HTR-8/SVneo (cell line): ENCODE data around the gene ADAMTSL2.

ENCODE experiments used
- DNase-seq: peaks from one replicate; pipeline ENCODE4 v3.0.0; 2011; ENCODE audit warnings: low spot score, mixed read lengths; ENCODE audit not compliant: insufficient read length
- FAIRE-seq: peaks from 2 replicates; lab custom pipeline; 2011; peaks lifted over from hg19 to GRCh38; lab: Jason Lieb, UNC

The ADAMTSL2 gene

DNA sequence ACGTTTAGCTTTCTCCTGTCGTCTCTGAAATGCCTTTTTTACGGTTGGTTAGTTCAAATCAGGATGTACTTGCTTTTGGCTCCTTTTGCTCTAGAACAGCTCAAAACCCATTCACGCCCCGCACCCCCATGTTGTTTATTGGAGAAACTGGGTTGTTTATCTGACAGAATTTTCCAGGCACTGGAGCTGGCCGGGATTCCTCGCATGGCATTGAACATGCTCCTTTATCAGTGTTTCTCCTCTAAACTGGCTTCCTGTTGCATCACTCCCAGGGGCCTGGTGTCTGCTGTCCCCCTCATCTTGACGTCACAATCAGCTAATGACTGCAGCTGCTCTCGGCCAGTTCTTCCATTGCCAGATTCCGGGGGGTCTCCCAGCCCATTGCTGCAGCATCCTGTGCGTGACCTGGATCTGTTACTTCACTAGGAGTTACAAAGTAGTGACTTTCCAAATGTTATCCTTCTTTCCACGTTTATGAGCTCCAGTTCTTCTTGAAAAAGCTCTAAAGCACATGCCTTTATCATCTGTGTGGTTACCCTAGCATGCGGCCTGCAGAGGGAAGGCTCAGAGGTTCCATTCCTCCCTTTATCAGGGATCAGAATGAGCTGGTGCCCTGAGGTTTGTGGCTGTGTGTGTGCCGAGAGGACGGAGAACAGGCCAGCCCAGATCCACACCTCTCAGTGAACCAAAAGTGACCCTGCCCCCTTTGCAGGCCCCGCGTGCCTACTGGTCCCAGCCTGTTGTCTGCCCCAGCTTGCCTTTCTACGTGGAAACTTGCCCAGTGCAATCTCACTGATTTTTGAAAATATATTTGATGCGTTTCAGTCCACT is 47.2 kb downstream of the ADAMTSL2 start:
- no peak for FAIRE-seq
- no peak for DNase-seq

DNA sequence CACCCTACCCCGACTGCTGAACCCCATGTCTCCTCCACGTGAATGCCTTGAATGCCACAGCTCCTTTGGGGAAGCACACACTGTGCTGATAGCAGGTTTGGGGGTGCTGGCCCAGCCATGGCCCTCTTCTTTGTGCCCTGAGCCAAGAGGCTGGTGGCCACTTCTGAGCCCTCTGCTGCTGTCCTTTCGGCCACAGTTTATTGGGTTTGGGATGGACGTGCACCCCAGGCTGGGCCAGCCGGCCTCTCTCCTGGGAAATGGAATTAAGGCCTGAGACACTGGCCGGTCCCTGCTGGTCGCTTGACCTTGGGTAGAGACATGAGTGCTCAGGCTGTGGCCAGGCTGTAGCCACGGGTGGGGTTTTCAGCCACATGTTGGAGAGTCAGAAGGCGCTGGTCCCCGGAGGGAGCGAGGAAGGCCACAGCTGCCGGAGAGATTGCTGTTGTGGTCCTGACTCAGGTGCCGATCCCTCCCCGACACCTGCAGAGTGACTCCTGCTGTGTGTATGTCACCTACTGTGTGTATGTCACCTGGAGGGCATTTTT is 48.1 kb downstream of the ADAMTSL2 start:
- DNase-seq: no peak
- FAIRE-seq: no peak

DNA sequence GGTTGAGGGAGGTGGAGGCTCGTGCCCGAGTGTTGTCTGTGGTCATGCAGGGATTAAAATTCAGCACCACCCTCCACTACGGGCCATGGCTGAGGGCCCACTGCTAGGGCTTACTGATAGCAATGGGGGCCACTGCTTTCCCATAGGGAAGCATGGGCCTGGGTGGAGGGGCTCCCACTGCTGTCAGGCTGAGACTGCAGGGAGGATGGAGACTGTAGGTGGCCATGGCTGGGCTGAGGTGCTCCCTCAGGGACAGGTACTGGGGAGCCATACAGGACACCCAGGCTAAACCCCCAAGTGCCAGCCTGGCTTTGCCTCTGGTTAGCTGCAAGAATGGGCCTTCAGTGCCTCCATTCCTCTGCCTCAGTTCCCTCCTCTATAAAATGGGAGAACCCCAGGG is 48.6 kb downstream of the ADAMTSL2 start:
- no peak for DNase-seq
- FAIRE-seq: no peak

DNA sequence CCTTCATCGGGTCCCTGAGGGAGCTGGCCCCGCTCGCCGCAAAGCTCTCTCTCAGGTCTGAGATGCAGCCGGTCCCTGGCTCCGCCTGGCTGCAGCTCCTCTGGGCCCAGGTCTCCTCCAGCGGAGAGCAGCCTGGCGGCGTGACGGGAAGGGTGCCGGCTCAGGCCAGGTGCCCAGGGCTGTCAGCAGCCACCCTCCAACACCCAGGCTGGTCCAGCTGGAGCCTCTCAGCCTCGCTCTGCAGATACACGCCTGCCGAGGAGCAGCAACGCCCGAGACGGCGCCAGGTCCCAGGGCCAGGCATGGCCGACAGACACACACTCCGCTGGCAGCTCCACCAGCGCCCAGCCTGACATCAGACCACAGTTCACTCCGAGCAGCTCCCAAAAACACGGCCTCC is 49.1 kb downstream of the ADAMTSL2 start:
- FAIRE-seq (no peak), DNase-seq (no peak)

DNA sequence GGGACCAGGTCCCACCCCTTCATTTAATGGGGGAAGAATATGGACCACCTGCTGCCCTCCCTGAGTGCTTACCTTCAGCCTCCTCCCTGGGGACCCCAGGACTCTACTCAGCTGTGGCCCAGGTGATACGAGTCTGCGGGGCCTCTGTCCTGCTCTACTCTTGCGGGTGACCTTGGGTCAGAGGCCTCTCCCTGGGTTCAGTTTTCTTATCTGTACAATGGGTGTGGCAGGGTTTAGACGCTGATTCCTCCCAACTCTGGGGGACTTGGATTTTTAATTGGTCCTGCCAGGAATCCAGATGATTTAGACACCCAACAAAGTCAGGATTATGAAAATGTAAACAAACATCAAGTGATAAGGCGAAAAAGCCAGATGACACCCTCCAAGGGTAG is 49.7 kb downstream of the ADAMTSL2 start:
- DNase-seq (no peak), FAIRE-seq (no peak)

DNA sequence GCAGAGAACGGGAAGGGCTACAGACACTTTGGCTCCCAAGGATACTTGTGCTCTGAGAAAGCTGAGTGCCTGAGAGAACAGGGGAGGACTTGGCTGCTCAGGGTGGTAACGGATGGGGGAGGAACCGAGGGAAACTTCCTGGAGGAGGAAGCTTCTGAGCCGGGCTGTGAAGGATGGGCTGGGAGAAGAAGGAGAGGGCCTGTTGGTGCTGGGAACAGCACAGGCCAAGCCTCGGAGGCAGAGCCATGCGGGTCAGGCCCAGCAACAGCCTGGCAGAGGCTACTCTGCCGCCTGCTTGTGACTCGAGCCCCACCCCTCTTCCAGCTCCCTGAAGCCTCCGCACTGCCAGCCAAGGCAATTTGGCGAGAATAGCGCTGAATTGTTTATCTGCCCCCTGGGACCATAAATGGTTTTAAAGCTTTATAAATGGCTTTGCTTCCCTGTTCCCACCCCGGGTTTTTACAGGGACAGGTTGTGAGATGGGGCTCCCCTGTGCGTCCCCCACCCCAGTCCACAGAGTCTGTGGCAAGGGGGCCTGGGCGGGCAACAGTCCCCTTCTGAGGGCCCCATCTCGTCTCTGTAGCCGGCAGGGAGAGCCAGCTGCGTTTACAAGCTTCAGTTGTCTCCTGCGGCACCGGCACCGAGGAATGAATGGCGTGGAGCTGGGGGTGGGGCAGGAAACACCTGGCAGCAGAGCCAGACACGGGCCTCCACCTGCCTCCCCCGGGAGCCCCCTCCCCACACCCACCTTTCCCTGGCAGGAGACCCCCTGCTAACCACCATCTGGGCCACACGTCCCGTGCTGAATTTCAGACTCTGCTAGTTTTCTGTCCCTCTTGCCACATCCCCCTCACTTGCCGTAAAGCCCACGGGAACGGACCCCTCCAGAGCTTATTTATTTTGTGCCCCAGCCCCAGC is 50.3 kb downstream of the ADAMTSL2 start:
- FAIRE-seq: no peak
- no peak for DNase-seq

DNA sequence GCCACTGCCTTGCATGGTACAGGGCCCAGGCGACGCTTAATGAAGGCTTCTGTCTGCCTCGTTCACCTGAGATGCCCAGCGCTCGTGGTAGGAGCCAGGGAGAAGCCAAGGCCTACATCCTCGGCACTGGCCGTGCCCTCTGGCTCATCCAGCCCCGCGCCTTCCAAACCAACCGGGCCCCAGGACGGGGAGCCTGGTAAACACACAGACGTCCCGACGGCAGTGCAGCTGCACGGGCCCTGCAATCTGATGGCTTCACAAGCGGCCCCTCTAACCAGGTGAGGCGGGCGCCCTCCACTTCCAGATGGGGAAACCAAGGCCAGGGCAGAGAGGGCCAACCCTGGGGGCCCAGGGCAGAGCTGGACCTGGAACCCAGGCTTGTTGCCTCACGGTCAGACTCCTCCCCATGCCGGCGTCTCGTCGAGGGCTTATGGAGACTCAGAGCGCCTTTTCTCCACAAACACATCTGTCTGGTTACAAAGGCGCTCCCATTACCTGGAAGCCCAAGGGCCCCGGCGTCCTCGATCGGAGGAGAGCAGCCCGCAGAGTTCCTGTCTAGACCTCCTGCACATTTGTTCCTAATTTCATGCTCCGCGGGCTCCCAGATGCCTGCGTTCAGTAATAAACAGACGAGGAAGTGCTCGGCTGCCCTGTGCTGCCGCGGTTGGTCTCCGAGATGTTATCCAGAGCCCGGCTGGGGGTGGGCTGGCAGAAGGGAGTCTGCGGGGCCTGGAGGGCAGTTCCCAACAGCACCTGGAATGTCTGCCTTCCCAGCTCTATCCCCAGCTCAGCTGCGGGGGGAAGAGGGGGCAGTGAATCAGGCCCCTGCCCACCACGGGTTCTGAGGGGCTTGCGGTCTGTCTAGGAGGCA is 51.2 kb downstream of the ADAMTSL2 start:
- no peak for FAIRE-seq

DNA sequence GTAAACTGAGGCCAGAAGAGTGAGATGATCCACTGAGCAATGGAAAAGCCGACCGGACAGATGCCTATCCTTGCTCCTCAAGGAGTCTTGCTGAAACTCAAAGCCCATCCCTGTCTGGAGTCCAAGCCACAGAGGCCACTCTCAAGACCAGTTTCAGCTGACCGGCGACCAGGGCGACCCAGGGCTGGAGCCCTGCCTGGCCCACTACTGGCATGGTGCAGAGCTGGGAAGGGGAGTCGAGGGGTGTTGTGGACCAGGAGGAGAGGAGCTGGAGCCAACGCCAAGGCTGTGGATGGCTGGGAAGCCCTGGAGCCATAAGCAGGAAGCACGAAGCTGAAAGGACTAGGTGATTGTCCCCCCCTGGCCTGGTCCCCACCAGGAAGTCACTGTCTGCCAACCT is 52.5 kb downstream of the ADAMTSL2 start:
- DNase-seq: no peak
- no peak for FAIRE-seq

More for the DNA sequence above, 51.2 kb downstream of the ADAMTSL2 start:
- DNase-seq: no peak

DNA sequence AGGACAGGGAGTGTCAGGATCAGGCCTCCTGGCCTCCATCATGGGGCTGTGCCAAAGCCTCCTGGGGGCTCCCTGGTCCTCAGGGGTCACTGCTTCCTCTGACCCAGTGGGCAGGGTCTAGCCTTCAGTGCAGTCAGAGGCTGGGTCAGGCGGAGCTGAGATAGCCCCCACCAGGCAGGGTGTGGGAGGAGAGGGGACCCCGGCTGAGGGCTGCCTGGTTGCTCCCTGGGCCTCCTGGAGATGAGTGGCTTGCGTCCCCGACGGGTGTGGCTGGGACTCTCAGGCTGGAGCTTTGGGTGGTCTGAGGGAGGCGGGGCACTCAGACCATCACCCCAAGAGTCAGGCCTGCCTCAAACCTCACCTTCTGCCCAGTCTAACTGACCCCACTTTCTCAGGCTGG is 53.0 kb downstream of the ADAMTSL2 start:
- no peak for FAIRE-seq

DNA sequence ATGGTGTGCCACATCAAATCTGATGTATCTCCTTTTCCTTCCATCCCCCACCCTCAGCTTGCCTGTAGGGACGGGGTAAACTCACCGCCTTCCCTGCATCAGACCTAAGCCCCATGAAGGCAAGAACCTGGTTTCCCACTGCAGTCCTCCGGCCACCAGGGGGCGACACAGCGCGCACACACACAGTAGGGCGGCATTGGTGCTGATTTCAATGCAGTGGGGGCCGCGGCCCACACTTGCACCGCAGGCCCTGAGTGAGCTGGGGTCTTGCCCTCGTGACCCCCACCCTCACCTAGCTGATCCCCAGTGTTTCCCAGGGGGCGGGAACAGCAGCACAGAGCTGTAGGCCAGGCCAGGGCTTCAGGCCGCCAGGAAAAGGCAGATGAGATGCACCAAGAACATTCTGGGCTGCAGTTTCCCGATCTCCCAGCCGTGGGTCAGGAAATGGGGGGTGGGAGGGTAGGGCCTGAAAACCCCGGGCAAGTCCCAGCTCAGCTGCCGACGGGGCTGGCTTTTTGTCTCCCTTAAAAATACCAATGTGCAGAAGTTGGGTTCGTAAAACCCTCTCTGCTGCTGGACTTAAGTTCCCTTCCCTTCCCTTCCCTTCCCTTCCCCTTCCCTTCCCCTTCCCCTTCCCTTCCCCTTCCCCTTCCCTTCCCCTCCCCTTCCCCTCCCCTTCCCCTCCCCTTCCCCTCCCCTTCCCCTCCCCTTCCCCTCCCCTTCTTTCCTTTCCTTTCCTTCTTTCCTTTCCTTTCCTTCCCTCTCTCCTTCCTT is 55.1 kb downstream of the ADAMTSL2 start:
- FAIRE-seq: no peak
- no peak for DNase-seq

More for the DNA sequence above, 53.0 kb downstream of the ADAMTSL2 start:
- no peak for DNase-seq

DNA sequence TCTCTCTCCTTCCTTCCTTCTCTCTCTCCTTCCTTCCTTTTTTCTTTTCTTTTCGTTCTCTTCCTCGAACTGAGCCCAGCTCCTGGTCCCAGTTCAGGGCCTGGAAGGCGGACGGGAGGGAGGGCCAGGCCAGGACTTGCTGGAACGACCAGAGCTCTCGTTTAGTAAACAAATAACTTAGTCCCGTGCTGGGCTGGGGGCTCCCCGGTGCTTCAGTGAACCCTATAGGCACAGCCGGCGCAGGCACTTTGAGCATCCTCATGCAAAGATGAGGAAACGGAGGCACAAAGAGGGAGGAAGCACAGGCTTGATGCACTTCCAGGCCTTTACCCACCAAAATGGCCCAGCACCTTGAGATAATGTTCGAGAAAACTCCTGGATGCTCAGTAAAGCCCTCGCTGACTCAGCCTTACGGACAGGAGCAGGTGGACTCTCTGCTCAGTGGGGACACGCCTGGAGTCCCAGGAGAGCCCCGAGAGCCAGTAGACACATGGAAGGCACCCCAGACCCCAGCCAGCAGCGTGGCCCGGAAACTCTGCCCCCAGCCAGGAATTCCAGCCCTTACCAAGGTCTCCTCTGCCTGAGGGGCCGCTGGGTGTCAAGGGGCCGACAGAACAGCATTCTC is 55.8 kb downstream of the ADAMTSL2 start:
- DNase-seq (no peak), FAIRE-seq (no peak)

DNA sequence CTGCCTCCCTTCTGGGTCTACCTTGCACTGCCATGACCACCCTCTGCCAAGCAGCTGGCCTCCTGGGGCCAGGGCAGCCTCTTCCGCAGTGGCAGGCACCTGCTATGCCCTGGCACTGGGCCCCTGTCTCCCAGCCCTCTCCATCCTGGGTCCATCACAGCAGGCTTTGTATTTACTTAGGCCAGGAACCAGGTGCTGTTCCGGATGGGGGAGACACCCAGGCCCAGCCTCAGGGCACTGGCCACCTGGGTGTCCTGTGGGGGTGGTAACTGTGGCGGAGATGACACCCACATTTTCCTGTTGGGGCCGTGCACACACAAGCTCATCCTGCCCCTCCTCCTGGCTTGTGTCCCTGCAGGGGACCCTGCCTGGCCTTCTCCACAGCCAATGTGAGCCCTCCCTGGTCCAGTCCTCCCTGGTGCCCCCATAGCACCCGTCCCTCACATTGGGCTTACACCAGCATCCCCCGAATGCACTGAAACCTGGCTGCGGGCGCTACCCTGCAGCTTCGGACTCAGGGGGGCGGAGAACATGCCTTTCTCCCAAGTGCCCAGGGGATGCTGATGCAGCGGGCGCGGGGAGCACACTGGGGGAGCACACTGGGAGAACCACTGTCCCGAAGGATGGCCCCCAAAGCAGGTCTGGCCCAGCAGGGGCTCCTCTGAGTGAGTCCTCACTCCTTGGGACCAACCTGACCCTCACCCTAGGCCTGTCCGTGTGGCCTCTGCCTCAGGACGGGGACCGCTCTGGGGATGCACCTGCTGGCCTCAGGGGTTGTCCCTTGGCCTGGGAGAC is 56.8 kb downstream of the ADAMTSL2 start:
- DNase-seq: no peak
- FAIRE-seq: no peak

DNA sequence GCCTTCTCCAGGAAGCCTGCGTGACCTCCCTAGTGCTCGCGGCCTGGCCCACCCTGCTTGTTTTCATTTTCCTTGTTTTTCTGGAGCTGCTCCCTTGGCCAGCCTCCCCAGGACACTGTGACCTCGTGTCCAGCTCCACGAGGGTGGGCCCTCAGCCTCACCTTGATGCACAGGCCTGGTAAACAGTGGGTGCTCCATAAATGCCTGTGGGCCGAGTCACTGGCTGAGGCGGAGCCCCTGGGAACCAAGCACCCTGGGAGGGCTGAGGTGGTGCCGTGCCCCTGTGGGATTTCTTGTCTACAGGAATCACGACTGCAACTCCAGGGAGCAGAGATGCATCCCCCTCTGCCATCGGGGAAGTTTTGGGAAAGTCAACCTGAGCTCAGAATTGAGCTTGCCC is 57.5 kb downstream of the ADAMTSL2 start:
- DNase-seq (no peak), FAIRE-seq (no peak)

DNA sequence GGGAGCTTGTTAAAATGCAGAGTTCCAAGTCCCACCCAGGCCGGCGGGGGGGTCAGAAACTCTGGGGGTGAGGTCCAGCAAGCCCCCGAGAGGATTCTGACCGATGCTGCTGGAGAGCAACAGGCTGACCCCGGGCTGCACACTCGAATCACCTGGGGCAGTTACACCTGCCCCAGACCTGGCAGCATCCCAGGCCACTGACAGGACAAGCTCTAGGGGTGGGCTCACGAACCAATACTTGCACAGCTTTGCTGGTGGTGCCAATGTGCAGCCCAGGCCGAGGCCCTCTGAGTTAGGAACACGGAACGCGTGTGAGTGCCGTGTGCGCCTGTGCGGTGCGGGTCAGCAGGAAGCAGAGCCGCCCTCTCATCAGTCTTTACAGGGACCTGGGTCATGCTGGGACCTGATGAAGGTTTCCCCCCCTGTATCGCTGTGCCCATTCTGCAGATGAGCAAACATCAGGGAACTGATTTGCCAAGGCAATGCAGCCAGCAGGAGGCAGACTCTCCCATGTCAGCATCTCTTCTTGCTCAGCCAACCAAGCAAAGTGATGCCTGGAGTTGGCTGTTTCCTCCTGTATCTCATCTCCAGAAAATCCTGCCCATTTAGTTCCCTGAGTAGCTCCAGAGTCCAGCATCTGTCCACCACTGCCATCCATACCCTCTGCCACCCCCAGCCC is 58.4 kb downstream of the ADAMTSL2 start:
- FAIRE-seq: no peak

DNA sequence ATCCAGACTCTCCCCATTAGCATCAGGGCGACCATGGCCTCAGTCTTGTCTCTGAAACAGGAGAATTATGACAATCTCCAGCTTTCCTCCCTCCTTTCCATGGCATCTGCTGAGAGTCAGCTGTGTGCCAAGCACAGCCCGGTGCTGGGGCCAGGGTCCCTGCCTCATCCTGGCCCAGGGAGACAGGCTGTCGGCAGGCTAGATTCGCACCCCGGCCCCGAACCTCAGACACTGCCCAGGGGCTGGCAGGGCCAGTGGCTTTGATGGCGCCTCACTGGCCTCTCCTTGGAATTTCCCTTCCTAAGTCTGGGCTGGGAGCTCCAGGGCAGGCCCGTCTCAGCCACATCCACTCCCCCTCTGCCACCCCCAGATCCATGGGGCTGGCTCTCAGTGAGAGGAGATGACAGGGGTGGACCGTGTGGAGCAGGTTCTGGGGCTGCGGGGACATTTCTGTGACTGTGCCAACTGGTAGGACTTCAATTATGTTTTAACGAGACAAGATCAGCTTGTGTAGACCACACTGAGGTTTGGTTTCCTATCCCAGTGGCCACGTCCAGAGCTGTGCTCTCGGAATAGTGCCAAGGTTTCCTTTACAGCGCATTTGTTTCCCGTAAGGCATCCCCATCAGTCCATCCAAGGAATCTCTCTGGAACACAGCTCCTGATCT is 59.2 kb downstream of the ADAMTSL2 start:
- DNase-seq (no peak), FAIRE-seq (no peak)

More for the DNA sequence above, 58.4 kb downstream of the ADAMTSL2 start:
- no peak for DNase-seq

DNA sequence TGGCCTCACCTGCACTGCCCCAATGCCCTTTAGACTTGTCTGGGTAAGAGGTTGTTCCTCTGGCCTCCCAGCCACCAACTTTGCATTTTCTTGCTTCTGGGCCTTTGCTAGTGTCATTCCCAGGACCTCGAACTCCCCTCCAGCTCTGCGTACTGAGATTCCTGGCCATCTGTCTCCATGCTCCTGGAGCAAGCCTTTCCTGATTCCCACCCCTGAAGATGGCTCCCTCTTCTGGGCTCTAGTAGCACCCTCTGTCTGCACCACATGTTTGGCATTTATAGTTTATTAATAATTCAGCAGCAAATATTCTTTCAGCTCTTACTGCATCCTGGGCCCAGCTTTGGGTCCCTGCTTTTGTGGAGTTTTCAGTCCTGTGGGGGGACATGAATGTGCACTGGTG is 59.8 kb downstream of the ADAMTSL2 start:
- DNase-seq (no peak), FAIRE-seq (no peak)

DNA sequence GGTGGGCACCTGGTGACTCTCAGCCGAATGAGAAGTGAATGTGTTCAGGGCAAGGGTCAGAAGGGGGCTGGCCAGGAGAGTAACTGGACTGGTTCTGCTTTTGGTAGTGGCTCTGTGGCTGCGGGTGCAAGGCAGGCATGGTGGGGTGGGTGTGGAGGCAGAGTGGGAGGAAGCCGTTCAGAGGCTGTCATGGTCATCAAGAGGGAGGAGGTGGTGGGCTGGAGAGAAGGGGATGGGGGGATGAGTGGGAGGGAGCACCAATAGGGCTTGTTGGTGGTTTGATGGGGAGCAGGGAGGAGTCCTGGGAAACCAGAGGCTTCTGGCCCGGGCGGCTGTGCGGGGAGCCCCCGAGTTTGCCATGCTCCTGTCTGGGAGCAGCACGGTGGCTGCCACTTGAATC is 61.4 kb downstream of the ADAMTSL2 start:
- no peak for FAIRE-seq
- no peak for DNase-seq
